H1 (cell line): ENCODE measurements around the gene TARS3. TPM values are rescaled to one million over a fixed set of nuclear protein-coding genes. Genes with fewer than 3 reads are reported as not detected.

ENCODE experiments used
- CTCF ChIA-PET: fragments of 300-600 bp; sonication (Branson Sonifier 250); formaldehyde crosslinking; loops from one replicate; lab custom pipeline; 2021; ENCODE audit not compliant: partially characterized antibody; lab: Charles Lee
- POLR2A ChIA-PET: fragments of 300-600 bp; sonication (Branson Sonifier 250); formaldehyde crosslinking; loops from one replicate; lab custom pipeline; 2021; ENCODE audit warnings: inconsistent platforms; ENCODE audit not compliant: partially characterized antibody; lab: Charles Lee
- DNase-seq, 2 experiments: peaks; one replicate each; pipeline versions ENCODE4 v3.0.0 to v3.0.0-alpha.2; 2010 to 2022; ENCODE audit warnings: low spot score in 2 of 2, low read depth in 1 of 2, mixed read lengths in 1 of 2
- FAIRE-seq: peaks from 2 replicates; lab custom pipeline; 2011; peaks lifted over from hg19 to GRCh38; lab: Jason Lieb, UNC
- H2AFZ ChIP-seq: 2 replicates; pipeline ENCODE4 v1.8.1; 2012; ENCODE audit warnings: low read length, inconsistent platforms
- H2AK5ac ChIP-seq: 2 replicates; pipeline ENCODE4 v1.6.1; 2013; ENCODE audit warnings: low read depth, low read length
- H2BK120ac ChIP-seq: replicated peaks from 2 replicates; pipeline ENCODE3; 2013; ENCODE audit warnings: low read depth, low read length, inconsistent platforms
- H2BK12ac ChIP-seq: 2 replicates; pipeline ENCODE4 v1.6.1; 2013; ENCODE audit warnings: low read depth, low read length
- H2BK15ac ChIP-seq: 2 replicates; pipeline ENCODE4 v1.6.1; 2013; ENCODE audit warnings: low read length
- H2BK20ac ChIP-seq: 2 replicates; pipeline ENCODE4 v1.6.1; 2013; ENCODE audit warnings: low read length
- H2BK5ac ChIP-seq: 2 replicates; pipeline ENCODE4 v1.6.1; 2013; ENCODE audit warnings: low read depth, low read length
- H3K14ac ChIP-seq: 2 replicates; pipeline ENCODE4 v1.6.1; 2013; ENCODE audit warnings: inconsistent platforms; ENCODE audit not compliant: insufficient read length
- H3K18ac ChIP-seq: 2 replicates; pipeline ENCODE4 v1.6.1; 2013; ENCODE audit warnings: low read length; ENCODE audit errors: extremely low read depth
- H3K23ac ChIP-seq: 2 replicates; pipeline ENCODE4 v1.6.1; 2013; ENCODE audit warnings: inconsistent platforms; ENCODE audit not compliant: insufficient read length
- H3K23me2 ChIP-seq: 2 replicates; pipeline ENCODE4 v1.6.1; 2013; ENCODE audit warnings: low read depth, low read length
- H3K27ac ChIP-seq: 2 replicates; pipeline ENCODE4 v1.6.1; 2011; ENCODE audit warnings: low read depth, low read length, inconsistent platforms
- H3K27me3 ChIP-seq, 4 experiments: replicated peaks in 1 of 4; 1 replicate in 1 of 4; 2 replicates in 3 of 4; pipeline versions ENCODE4 v1.6.1 to v1.8.1; 2011 to 2013; ENCODE audit warnings: low read length in 3 of 4, mild to moderate bottlenecking in 3 of 4, inconsistent platforms in 2 of 4, mixed read lengths in 2 of 4, moderate library complexity in 1 of 4; ENCODE audit not compliant: control insufficient read depth in 3 of 4, insufficient read depth in 3 of 4; ENCODE audit errors: extremely low read depth in 1 of 4
- H3K36me3 ChIP-seq, 4 experiments: 2 replicates each; pipeline versions ENCODE4 v1.6.1 to v1.8.1; 2011 to 2013; ENCODE audit warnings: mild to moderate bottlenecking in 4 of 4, low read length in 3 of 4, moderate library complexity in 2 of 4, control low read depth in 1 of 4, inconsistent platforms in 1 of 4; ENCODE audit not compliant: insufficient read depth in 4 of 4, control insufficient read depth in 2 of 4
- H3K4ac ChIP-seq: replicated peaks from 2 replicates; pipeline ENCODE3; 2013; ENCODE audit warnings: low read length, low read depth, mixed read lengths, inconsistent platforms; ENCODE audit not compliant: insufficient read length
- H3K4me1 ChIP-seq, 4 experiments: replicated peaks in 1 of 4; 1 replicate in 1 of 4; 2 replicates in 3 of 4; pipeline versions ENCODE4 v1.6.1 to v1.8.1; 2011 to 2013; ENCODE audit warnings: low read length in 3 of 4, inconsistent platforms in 2 of 4, mixed read lengths in 1 of 4; ENCODE audit not compliant: insufficient read depth in 4 of 4, control insufficient read depth in 3 of 4
- H3K4me2 ChIP-seq, 2 experiments: 2 replicates each; pipeline versions ENCODE4 v1.6.1 to v1.8.1; 2011 to 2013; ENCODE audit warnings: low read depth in 2 of 2, low read length in 2 of 2, control low read depth in 1 of 2, inconsistent platforms in 1 of 2, mild to moderate bottlenecking in 1 of 2; ENCODE audit not compliant: insufficient read depth in 1 of 2
- H3K4me3 ChIP-seq, 4 experiments: fragments of 200-600, 300-600 bp in 1 of 4; sonication (generic), shearing (Covaris generic), sonication (Bioruptor Twin) in 1 of 4; 2 replicates each; pipeline versions ENCODE4 v1.5.1 to v1.8.1; 2011 to 2016; ENCODE audit warnings: low read length in 4 of 4, low read depth in 3 of 4, control low read depth in 2 of 4, inconsistent platforms in 2 of 4, mild to moderate bottlenecking in 2 of 4, mixed read lengths in 1 of 4, moderate library complexity in 1 of 4; ENCODE audit not compliant: insufficient read depth in 2 of 4; ENCODE audit errors: extremely low read depth in 1 of 4
- H3K56ac ChIP-seq: replicated peaks from 2 replicates; pipeline ENCODE3; 2013; ENCODE audit warnings: low read depth, mild to moderate bottlenecking, mixed read lengths, low read length, inconsistent platforms; ENCODE audit not compliant: insufficient read length
- H3K79me1 ChIP-seq: 2 replicates; pipeline ENCODE4 v1.6.1; 2013; ENCODE audit warnings: low read depth, low read length, control low read depth
- H3K79me2 ChIP-seq, 2 experiments: 2 replicates each; pipeline versions ENCODE4 v1.6.1 to v1.8.1; 2012 to 2013; ENCODE audit warnings: low read length in 2 of 2, mild to moderate bottlenecking in 2 of 2, inconsistent platforms in 1 of 2; ENCODE audit not compliant: insufficient read depth in 2 of 2, control insufficient read depth in 1 of 2
- H3K9ac ChIP-seq, 4 experiments: replicated peaks in 1 of 4; 1 replicate in 1 of 4; 2 replicates in 3 of 4; pipeline versions ENCODE4 v1.6.1 to v1.8.1; 2011 to 2013; ENCODE audit warnings: low read depth in 3 of 4, low read length in 3 of 4, control low read depth in 2 of 4, mild to moderate bottlenecking in 2 of 4, moderate library complexity in 2 of 4, inconsistent platforms in 1 of 4; ENCODE audit errors: extremely low read depth in 1 of 4
- H3K9me3 ChIP-seq, 2 experiments: 2 replicates each; pipeline versions ENCODE4 v1.6.1 to v1.8.1; 2012 to 2013; ENCODE audit warnings: mild to moderate bottlenecking in 2 of 2, moderate library complexity in 2 of 2, control low read depth in 1 of 2, inconsistent platforms in 1 of 2, low read depth in 1 of 2, low read length in 1 of 2, mixed read lengths in 1 of 2; ENCODE audit not compliant: insufficient read depth in 2 of 2
- H4K20me1 ChIP-seq, 2 experiments: replicated peaks in 1 of 2; 2 replicates each; pipeline versions ENCODE3 to v1.8.1; 2011 to 2013; ENCODE audit warnings: inconsistent platforms in 2 of 2, low read length in 2 of 2, mild to moderate bottlenecking in 1 of 2; ENCODE audit not compliant: insufficient read depth in 2 of 2, control insufficient read depth in 1 of 2
- H4K5ac ChIP-seq: 2 replicates; pipeline ENCODE4 v1.6.1; 2013; ENCODE audit warnings: low read length, low read depth, mixed read lengths, inconsistent platforms; ENCODE audit not compliant: insufficient read length
- H4K8ac ChIP-seq: 2 replicates; pipeline ENCODE4 v1.8.0; 2013; ENCODE audit warnings: mild to moderate bottlenecking, moderate library complexity, low read length, inconsistent platforms; ENCODE audit not compliant: insufficient read depth; ENCODE audit errors: extremely low read depth
- H4K91ac ChIP-seq: replicated peaks from 2 replicates; pipeline ENCODE3; 2013; ENCODE audit warnings: low read length, mixed read lengths, inconsistent platforms; ENCODE audit not compliant: insufficient read length
- BACH1 ChIP-seq: IDR thresholded peaks from 2 replicates; pipeline ENCODE4 v1.6.1; 2012; ENCODE audit warnings: low read length, improper control_type of control experiment
- BRCA1 ChIP-seq: IDR thresholded peaks from 2 replicates; pipeline ENCODE4 v1.6.1; 2012; ENCODE audit warnings: low read depth, low read length, improper control_type of control experiment
- CHD2 ChIP-seq: IDR thresholded peaks from 2 replicates; pipeline ENCODE4 v1.6.1; 2012; ENCODE audit warnings: low read length, improper control_type of control experiment
- EP300 ChIP-seq, 2 experiments: IDR thresholded peaks; 1 replicate in 1 of 2; 2 replicates in 1 of 2; pipeline ENCODE4 v1.6.1; 2011 to 2012; ENCODE audit warnings: low read depth in 2 of 2, low read length in 2 of 2, mild to moderate bottlenecking in 2 of 2, borderline replicate concordance in 1 of 2, inconsistent platforms in 1 of 2, moderate library complexity in 1 of 2
- JUN ChIP-seq: IDR thresholded peaks from 2 replicates; pipeline ENCODE4 v1.6.1; 2011; ENCODE audit warnings: low read depth, mild to moderate bottlenecking, improper control_type of control experiment, low read length
- NRF1 ChIP-seq: IDR thresholded peaks from 2 replicates; pipeline ENCODE4 v1.6.1; 2011; ENCODE audit warnings: mild to moderate bottlenecking, low read depth, low read length, improper control_type of control experiment
- POLR2A ChIP-seq, 2 experiments: IDR thresholded peaks; 1 replicate in 1 of 2; 2 replicates in 1 of 2; pipeline ENCODE4 v1.6.1; 2011; ENCODE audit warnings: low read depth in 2 of 2, low read length in 2 of 2, mild to moderate bottlenecking in 2 of 2; ENCODE audit errors: control extremely low read depth in 1 of 2
- POLR2AphosphoS5 ChIP-seq: IDR thresholded peaks from 2 replicates; pipeline ENCODE4 v1.6.1; 2011; ENCODE audit warnings: low read depth, low read length
- RXRA ChIP-seq: IDR thresholded peaks from 2 replicates; pipeline ENCODE4 v1.6.1; 2011; ENCODE audit warnings: low read depth, mild to moderate bottlenecking, low read length, moderate library complexity; ENCODE audit not compliant: insufficient read depth
- SIRT6 ChIP-seq: IDR thresholded peaks from one replicate; pipeline ENCODE4 v1.7.1; 2012; ENCODE audit warnings: low read length, inconsistent platforms
- SP4 ChIP-seq: IDR thresholded peaks from 2 replicates; pipeline ENCODE4 v1.6.1; 2012; ENCODE audit warnings: low read length, inconsistent platforms
- TCF12 ChIP-seq: IDR thresholded peaks from 2 replicates; pipeline ENCODE4 v1.6.1; 2011; ENCODE audit warnings: low read depth, mild to moderate bottlenecking, low read length
- USF2 ChIP-seq: IDR thresholded peaks from 2 replicates; pipeline ENCODE4 v1.6.1; 2011; ENCODE audit warnings: low read length, improper control_type of control experiment
- WGBS, 2 experiments: shearing (Covaris generic) in 1 of 2; methylation state at CpG; one replicate each; pipeline versions ENCODE4 v1.1.6 to v1.1.7; 2013 to 2015; ENCODE audit warnings: low lambda C conversion rate in 2 of 2, mixed read lengths in 2 of 2, inconsistent platforms in 1 of 2, low coverage in 1 of 2, missing lambda C conversion rate in 1 of 2; ENCODE audit not compliant: insufficient replicate concordance in 2 of 2, insufficient coverage in 1 of 2, insufficient read length in 1 of 2; ENCODE audit errors: extremely low coverage in 1 of 2, missing lambda C conversion rate in 1 of 2; 5-methylcytosine and 5-hydroxymethylcytosine counted together
- polyA plus RNA-seq, 7 experiments: library from polyadenylated mRNA; depleted of rRNA in 3 of 7; stranded (reverse) in 5 of 7; unstranded in 2 of 7; fragments of >200 nt in 5 of 7; fragments of 200-250 nt in 2 of 7; gene quantifications; 1 replicate in 5 of 7; 2 replicates in 1 of 7; 4 replicates in 1 of 7; pipeline versions ENCODE4 v1.2.1 to v1.2.3, GENCODE V29; 2011 to 2013; ENCODE audit warnings: missing spikeins in 2 of 7, mixed read lengths in 2 of 7
- total RNA-seq: library from RNA; stranded (reverse); fragmentation: NEBNext Ultra II Directional; extraction: Animal tissue kit (Norgen Biotek cat#: 25700); gene quantifications from 2 replicates; pipeline ENCODE4 v1.2.1, GENCODE V29; 2021

TARS3 gene
- total and polyA plus RNA-seq, 2 of the 8 experiments (the other 6 are each of a cell fraction or from before 2014, with no cell fraction given) = 2.1 to 13.9 TPM

GRCh38 chr15:101613130-101614000 lies 110.9 kb downstream of the TARS3 start:
- 91% methylated on average over 20 of the region's 20 CpGs; no CpG with 5 or more reads in 1 of the 2 experiments for WGBS, 2 experiments
- Histone ChIP-seq H3K27ac (no peak overlapping the region), H3K4me3 (no peak overlapping the region), H2AFZ (no peak overlapping the region), H4K20me1 (no peaks in the 10 kb centered on the region), H3K27me3 (peaks cover 0 to 2% (median 0%) of the 10 kb centered on the region in 4 experiments; a peak in 3 of 7 replicates), H2AK5ac (no peak overlapping the region), H3K79me1 (no peaks in the 10 kb centered on the region), H2BK12ac (no peak overlapping the region; the same call in 1 of the 2 replicates), H3K23ac (no peak overlapping the region), H3K14ac (no peak overlapping the region), H3K9ac (no peak overlapping the region), H3K4ac (no peak overlapping the region), H3K56ac (no peak overlapping the region), H3K23me2 (no peaks in the 10 kb centered on the region), H3K79me2 (no peaks in the 10 kb centered on the region), H4K5ac (no peak overlapping the region), H2BK120ac (no peak overlapping the region), H2BK15ac (no peak overlapping the region), H3K9me3 (no peaks in the 10 kb centered on the region), H3K4me2 (no peak overlapping the region), H2BK20ac (no peak overlapping the region), H4K91ac (no peak overlapping the region), H3K4me1 (peaks cover 5 to 16% (median 11%) of the 10 kb centered on the region in 4 experiments), H4K8ac (no peak overlapping the region), H3K36me3 (no peaks in the 10 kb centered on the region), H3K18ac (peak overlapping the region; percentile 32; the same call in 1 of the 2 replicates), H2BK5ac (no peak overlapping the region)
- DNase-seq = no peak
- ChIA-PET POLR2A (no interaction called here), CTCF (interaction anchor here (1.0 to 6.5 kb wide), 2 partner anchors 26 to 294 kb away, joined by 3 to 70 read pairs; no protein-coding TSS in a partner anchor)
- TF ChIP-seq POLR2A (IDR thresholded peaks at IDR 0.05; ENCODE audit: control extremely low read depth in 1 of 2, low read depth in 2 of 2, low read length in 2 of 2) (no peak), BRCA1 (no peak), EP300 (IDR thresholded peaks at IDR 0.05; ENCODE audit: borderline replicate concordance in 1 of 2, low read depth in 2 of 2, low read length in 2 of 2) (no peak), SIRT6 (no peak), TCF12 (no peak), JUN (no peak), SP4 (no peak), NRF1 (no peak), CHD2 (no peak), USF2 (no peak), POLR2AphosphoS5 (no peak), BACH1 (no peak), RXRA (no peak)
- FAIRE-seq = no peak
